Kidney epithelial cell (primary cell): Measurements from ENCODE around the gene ERC1. TPM values are rescaled to one million over a fixed set of nuclear protein-coding genes. Genes with fewer than 3 reads are reported as not detected.
A peak's percentile ranks its signal among the peaks of the same experiment; 100 is the strongest.
"Not testable (repeated sequence)": the region's sequence is repeated elsewhere in the genome, so short reads cannot be mapped to it uniquely, and the experiment has no call there.

Experiments used
- DNase-seq: peaks from one replicate; pipeline ENCODE4 v3.0.0-alpha.2; 2010; ENCODE audit warnings: low read depth
- H3K27me3 ChIP-seq: 2 replicates; pipeline ENCODE4 v1.6.0; 2011; ENCODE audit warnings: low read length; ENCODE audit not compliant: control insufficient read depth, insufficient read depth
- H3K36me3 ChIP-seq: 2 replicates; pipeline ENCODE4 v1.5.1; 2011; ENCODE audit warnings: low read length; ENCODE audit not compliant: control insufficient read depth, insufficient read depth
- H3K4me3 ChIP-seq: 2 replicates; pipeline ENCODE4 v1.5.1; 2011; ENCODE audit warnings: low read depth, mild to moderate bottlenecking, control low read depth, low read length
- CTCF ChIP-seq: IDR thresholded peaks from 2 replicates; pipeline ENCODE4 v1.5.1; 2011; ENCODE audit warnings: mild to moderate bottlenecking, moderate library complexity, low read length, control low read depth, inconsistent platforms; ENCODE audit not compliant: insufficient read depth, poor library complexity, severe bottlenecking
- total RNA-seq: library from RNA; depleted of rRNA; stranded (reverse); fragments of >200 nt; gene quantifications from 2 replicates; pipeline ENCODE4 v1.2.3, GENCODE V29; 2015

ERC1 gene
- total RNA-seq, 1 donor from 2014 or later, result 16.4 TPM

GRCh38 chr12:1093166-1093751, 102.2 kb downstream of the ERC1 start:
- DNase-seq, result no peak
- H3K36me3 ChIP-seq, result no peaks in the 10 kb centered on the region
- TF ChIP-seq CTCF, result peak; percentile 75
- H3K4me3 ChIP-seq, result no peak overlapping the region
- H3K27me3 ChIP-seq, result no peaks in the 10 kb centered on the region

- no peaks in the 10 kb centered on the region for H3K27me3 ChIP-seq
- no peak overlapping the region for H3K4me3 ChIP-seq
- TF ChIP-seq CTCF, result no peak
- no peaks in the 10 kb centered on the region for H3K36me3 ChIP-seq
- no peak for DNase-seq
Observed at GRCh38 chr12:1094714-1095113, 103.7 kb downstream of the ERC1 start.

GRCh38 chr12:1099158-1099557, 108.1 kb downstream of the ERC1 start:
- no peak for DNase-seq
- Histone ChIP-seq H3K36me3 (no peaks in the 10 kb centered on the region), H3K4me3 (no peak overlapping the region), H3K27me3 (no peaks in the 10 kb centered on the region)
- TF ChIP-seq CTCF, result no peak

- H3K27me3 ChIP-seq, H3K4me3 ChIP-seq, H3K36me3 ChIP-seq, DNase-seq: not testable (repeated sequence)
Observed at GRCh38 chr12:1099618-1100017, 108.6 kb downstream of the ERC1 start.

- no peak for TF ChIP-seq CTCF
- H3K36me3 ChIP-seq, result no peaks in the 10 kb centered on the region
- no peak overlapping the region for H3K4me3 ChIP-seq
- no peak for DNase-seq
- H3K27me3 ChIP-seq, result no peaks in the 10 kb centered on the region
Observed at GRCh38 chr12:1102115-1102514, 111.1 kb downstream of the ERC1 start.

- H3K27me3 ChIP-seq, result no peaks in the 10 kb centered on the region
- H3K36me3 ChIP-seq, result no peaks in the 10 kb centered on the region
- no peak overlapping the region for H3K4me3 ChIP-seq
- no peak for DNase-seq
- no peak for TF ChIP-seq CTCF
Observed at GRCh38 chr12:1102791-1103450, 111.9 kb downstream of the ERC1 start.
